ENCODE results near the gene SAMD1. TPM values are rescaled to one million over a fixed set of nuclear protein-coding genes. Genes with fewer than 3 reads are reported as not detected.

Gene SAMD1
- total and polyA plus RNA-seq, 2 of the 8 experiments (the other 6 are each of a cell fraction or from before 2014, with no cell fraction given), result 40.0 to 100 TPM

DNA sequence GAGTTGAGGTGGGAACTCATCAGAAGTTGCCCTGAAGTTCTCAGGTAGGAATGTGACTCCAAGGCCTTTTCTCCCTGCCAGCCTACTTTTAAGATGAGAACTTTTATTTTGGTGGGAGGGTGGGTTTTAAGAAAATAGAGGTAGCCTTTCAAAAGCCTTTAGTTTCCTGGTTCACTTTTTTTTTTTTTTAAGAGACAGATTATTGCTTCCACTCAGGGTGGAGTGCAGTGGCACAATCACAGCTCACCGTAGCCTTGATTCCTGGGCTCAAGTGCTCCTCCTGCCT lies 7.9 kb downstream of the SAMD1 start:
- Histone ChIP-seq H3K27me3 (replicated peaks in 1 of 4; ENCODE audit: control insufficient read depth in 3 of 4, extremely low read depth in 1 of 4, insufficient read depth in 3 of 4, low read length in 3 of 4) (peaks cover 0 to 4% (median 0%) of the 10 kb centered on the region in 4 experiments; a peak in 3 of 7 replicates), H4K20me1 (replicated peaks in 1 of 2; ENCODE audit: control insufficient read depth in 1 of 2, insufficient read depth in 2 of 2, low read length in 2 of 2) (peaks cover 0 to 2% of the 10 kb centered on the region in 2 experiments), H3K4me2 (ENCODE audit: insufficient read depth in 1 of 2, low read depth in 2 of 2, low read length in 2 of 2) (no peak overlapping the region), H2AK5ac (ENCODE audit: low read depth, low read length) (no peak overlapping the region), H3K36me3 (ENCODE audit: control insufficient read depth in 2 of 4, insufficient read depth in 4 of 4, low read length in 3 of 4) (no peaks in the 10 kb centered on the region), H3K4me3 (ENCODE audit: extremely low read depth in 1 of 4, insufficient read depth in 2 of 4, low read depth in 3 of 4, low read length in 4 of 4) (no peak overlapping the region), H4K91ac (replicated peaks; ENCODE audit: insufficient read length, low read length) (no peak overlapping the region), H3K56ac (replicated peaks; ENCODE audit: insufficient read length, low read depth, low read length) (no peak overlapping the region), H3K9ac (replicated peaks in 1 of 4; ENCODE audit: extremely low read depth in 1 of 4, low read depth in 3 of 4, low read length in 3 of 4) (no peak overlapping the region), H3K23ac (ENCODE audit: insufficient read length) (no peak overlapping the region), H2BK5ac (ENCODE audit: low read depth, low read length) (no peak overlapping the region), H4K5ac (ENCODE audit: insufficient read length, low read depth, low read length) (no peak overlapping the region), H2AFZ (ENCODE audit: low read length) (no peak overlapping the region), H3K79me1 (ENCODE audit: low read depth, low read length) (no peaks in the 10 kb centered on the region), H3K4ac (replicated peaks; ENCODE audit: insufficient read length, low read depth, low read length) (no peak overlapping the region), H3K23me2 (ENCODE audit: low read depth, low read length) (peaks cover 4% of the 10 kb centered on the region; the same call in 1 of the 2 replicates), H3K4me1 (replicated peaks in 1 of 4; ENCODE audit: control insufficient read depth in 3 of 4, insufficient read depth in 4 of 4, low read length in 3 of 4) (peaks cover 0 to 3% (median 0%) of the 10 kb centered on the region in 4 experiments; a peak in 1 of 7 replicates), H3K18ac (ENCODE audit: extremely low read depth, low read length) (no peak overlapping the region), H3K79me2 (ENCODE audit: control insufficient read depth in 1 of 2, insufficient read depth in 2 of 2, low read length in 2 of 2) (no peaks in the 10 kb centered on the region), H3K9me3 (ENCODE audit: insufficient read depth in 2 of 2, low read depth in 1 of 2, low read length in 1 of 2) (no peaks in the 10 kb centered on the region), H2BK20ac (ENCODE audit: low read length) (no peak overlapping the region), H3K27ac (ENCODE audit: low read depth, low read length) (no peak overlapping the region), H2BK12ac (ENCODE audit: low read depth, low read length) (no peak overlapping the region), H3K14ac (ENCODE audit: insufficient read length) (no peak overlapping the region), H2BK120ac (replicated peaks; ENCODE audit: low read depth, low read length) (no peak overlapping the region), H2BK15ac (ENCODE audit: low read length) (no peak overlapping the region), H4K8ac (ENCODE audit: extremely low read depth, insufficient read depth, low read length) (no peak overlapping the region)
- POLR2A ChIA-PET (ENCODE audit: partially characterized antibody), result no interaction called here
- CTCF ChIA-PET (ENCODE audit: partially characterized antibody), result interaction anchor here (0.6 to 11.2 kb wide), 10 partner anchors 11 to 267 kb away, joined by 3 to 75 read pairs (median 6); partner anchors contain the start of genes IL27RA, MISP3 and PALM3
- TF ChIP-seq CREB1 (IDR thresholded peaks at IDR 0.05), result no peak
- no peak for TF ChIP-seq POLR2AphosphoS5 (IDR thresholded peaks at IDR 0.05; ENCODE audit: low read depth, low read length)
- no peak for TF ChIP-seq SP1 (IDR thresholded peaks at IDR 0.05; ENCODE audit: low read depth, low read length)
- TF ChIP-seq POLR2A (IDR thresholded peaks at IDR 0.05; ENCODE audit: control extremely low read depth in 1 of 2, low read depth in 2 of 2, low read length in 2 of 2), result no peak
- no peak for TF ChIP-seq SIX5 (IDR thresholded peaks at IDR 0.05; ENCODE audit: low read depth, low read length)
- no peak for TF ChIP-seq BACH1 (IDR thresholded peaks at IDR 0.05; ENCODE audit: low read length)
- TF ChIP-seq CBX5 (IDR thresholded peaks at IDR 0.05; ENCODE audit: low read depth, low read length), result no peak
- TF ChIP-seq SUZ12 (IDR thresholded peaks at IDR 0.05; ENCODE audit: low read length), result no peak
- TF ChIP-seq GABPA (IDR thresholded peaks at IDR 0.05; ENCODE audit: borderline replicate concordance, insufficient read depth, low read length), result no peak
- TF ChIP-seq ASH2L (IDR thresholded peaks at IDR 0.05; ENCODE audit: low read length), result no peak
- TF ChIP-seq TAF1 (IDR thresholded peaks at IDR 0.05; ENCODE audit: low read depth, low read length), result no peak
- no peak for TF ChIP-seq CHD1 (IDR thresholded peaks at IDR 0.05; ENCODE audit: low read depth, low read length)
- TF ChIP-seq, protein P1, sequence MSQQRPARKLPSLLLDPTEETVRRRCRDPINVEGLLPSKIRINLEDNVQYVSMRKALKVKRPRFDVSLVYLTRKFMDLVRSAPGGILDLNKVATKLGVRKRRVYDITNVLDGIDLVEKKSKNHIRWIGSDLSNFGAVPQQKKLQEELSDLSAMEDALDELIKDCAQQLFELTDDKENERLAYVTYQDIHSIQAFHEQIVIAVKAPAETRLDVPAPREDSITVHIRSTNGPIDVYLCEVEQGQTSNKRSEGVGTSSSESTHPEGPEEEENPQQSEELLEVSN (IDR thresholded peaks at IDR 0.05), result no peak
- no peak for TF ChIP-seq MAFK (IDR thresholded peaks at IDR 0.05; ENCODE audit: low read depth, low read length)
- no peak for TF ChIP-seq RFX5 (IDR thresholded peaks at IDR 0.05; ENCODE audit: borderline replicate concordance, low read depth, low read length)
- FAIRE-seq (no peak), DNase-seq (ENCODE audit: low read depth in 1 of 2, low spot score in 2 of 2) (no peak)
- 67% methylated on average over 1 of the region's 1 CpG; no CpG with 5 or more reads in 1 of the 2 experiments for WGBS, 2 experiments (ENCODE audit: extremely low coverage in 1 of 2, insufficient coverage in 1 of 2, insufficient read length in 1 of 2, insufficient replicate concordance in 2 of 2, low coverage in 1 of 2, low lambda C conversion rate in 2 of 2, missing lambda C conversion rate in 1 of 2)
